CD4-positive, alpha-beta T cell treated with Interleukin-2 at 100 ng/mL for 4 hours (primary cell): ENCODE measurements around the gene AAK1.

Experiments
- DNase-seq: peaks from one replicate; pipeline ENCODE4 v3.0.0-alpha.2; 2020; ENCODE audit warnings: low spot score

AAK1 gene

GRCh38 chr2:69538249-69538648 lies 105.3 kb downstream of the AAK1 start:
- no peak for DNase-seq

GRCh38 chr2:69535817-69536241 lies 107.7 kb downstream of the AAK1 start:
- no peak for DNase-seq

GRCh38 chr2:69531186-69531585 lies 112.4 kb downstream of the AAK1 start:
- no peak for DNase-seq

- DNase-seq = no peak
Observed at GRCh38 chr2:69529480-69529879, 114.1 kb downstream of the AAK1 start.

- DNase-seq = no peak
Observed at GRCh38 chr2:69525261-69525660, 118.3 kb downstream of the AAK1 start.

GRCh38 chr2:69524799-69525198 lies 118.7 kb downstream of the AAK1 start:
- DNase-seq = no peak

GRCh38 chr2:69521747-69522146 lies 121.8 kb downstream of the AAK1 start:
- DNase-seq = no peak

- DNase-seq = no peak
Observed at GRCh38 chr2:69518841-69519240, 124.7 kb downstream of the AAK1 start.

- no peak for DNase-seq
Observed at GRCh38 chr2:69517410-69517809, 126.1 kb downstream of the AAK1 start.

GRCh38 chr2:69514819-69515218 lies 128.7 kb downstream of the AAK1 start:
- no peak for DNase-seq

GRCh38 chr2:69514406-69514805 lies 129.1 kb downstream of the AAK1 start:
- DNase-seq = no peak

- DNase-seq = no peak
Observed at GRCh38 chr2:69512446-69512845, 131.1 kb downstream of the AAK1 start.

- DNase-seq = no peak
Observed at GRCh38 chr2:69510204-69510603, 133.3 kb downstream of the AAK1 start.

GRCh38 chr2:69509750-69510140 lies 133.8 kb downstream of the AAK1 start:
- no peak for DNase-seq

GRCh38 chr2:69509011-69509749 lies 134.4 kb downstream of the AAK1 start:
- no peak for DNase-seq

- DNase-seq = no peak
Observed at GRCh38 chr2:69505710-69506109, 137.8 kb downstream of the AAK1 start.

- no peak for DNase-seq
Observed at GRCh38 chr2:69501301-69501700, 142.2 kb downstream of the AAK1 start.

GRCh38 chr2:69499966-69500365 lies 143.6 kb downstream of the AAK1 start:
- peak; percentile 20 for DNase-seq

- DNase-seq = no peak
Observed at GRCh38 chr2:69499242-69499641, 144.3 kb downstream of the AAK1 start.

- no peak for DNase-seq
Observed at GRCh38 chr2:69495861-69496260, 147.7 kb downstream of the AAK1 start.

- DNase-seq = no peak
Observed at GRCh38 chr2:69495008-69495407, 148.5 kb downstream of the AAK1 start.

GRCh38 chr2:69494126-69494525 lies 149.4 kb downstream of the AAK1 start:
- no peak for DNase-seq

GRCh38 chr2:69493268-69493667 lies 150.3 kb downstream of the AAK1 start:
- DNase-seq = no peak

- no peak for DNase-seq
Observed at GRCh38 chr2:69491864-69492263, 151.7 kb downstream of the AAK1 start.
